GM18907 (cell line): ENCODE measurements around the gene SCYL3.
A peak's percentile ranks its signal among the peaks of the same experiment; 100 is the strongest.

ENCODE experiments used
- ATAC-seq: cut with Tn5 transposase; IDR thresholded peaks from one replicate; pipeline ENCODE4 v1.9.1; 2021; ENCODE audit warnings: mild to moderate bottlenecking, moderate library complexity; ENCODE audit not compliant: unreplicated experiment

The SCYL3 gene

GRCh38 chr1:169901115-169901514 is 7.4 kb upstream of the SCYL3 start:
- no peak for ATAC-seq

- no peak for ATAC-seq
Observed at GRCh38 chr1:169900571-169900970, 6.9 kb upstream of the SCYL3 start.

- no peak for ATAC-seq
Observed at GRCh38 chr1:169899519-169900217, 6.0 kb upstream of the SCYL3 start.

- ATAC-seq: no peak
Observed at GRCh38 chr1:169896013-169896412, 2.3 kb upstream of the SCYL3 start.

GRCh38 chr1:169894424-169895145 is 889 bp upstream of the SCYL3 start:
- ATAC-seq: no peak

GRCh38 chr1:169892927-169893644 is 610 bp downstream of the SCYL3 start:
- ATAC-seq: peak; percentile 21

GRCh38 chr1:169892176-169892926 is 1.3 kb downstream of the SCYL3 start:
- ATAC-seq: no peak

- ATAC-seq: no peak
Observed at GRCh38 chr1:169891539-169891885, 2.2 kb downstream of the SCYL3 start.

- peak; percentile 31 for ATAC-seq
Observed at GRCh38 chr1:169890761-169891538, 2.7 kb downstream of the SCYL3 start.

GRCh38 chr1:169889871-169890270 is 3.8 kb downstream of the SCYL3 start:
- no peak for ATAC-seq

GRCh38 chr1:169886931-169887330 is 6.8 kb downstream of the SCYL3 start:
- ATAC-seq: no peak

- ATAC-seq: no peak
Observed at GRCh38 chr1:169886422-169886821, 7.3 kb downstream of the SCYL3 start.

GRCh38 chr1:169885207-169885606 is 8.5 kb downstream of the SCYL3 start:
- no peak for ATAC-seq

GRCh38 chr1:169884634-169885033 is 9.1 kb downstream of the SCYL3 start:
- ATAC-seq: no peak

- ATAC-seq: no peak
Observed at GRCh38 chr1:169882039-169882511, 11.6 kb downstream of the SCYL3 start.

GRCh38 chr1:169879034-169879840 is 14.5 kb downstream of the SCYL3 start:
- no peak for ATAC-seq

- no peak for ATAC-seq
Observed at GRCh38 chr1:169878498-169878897, 15.2 kb downstream of the SCYL3 start.

GRCh38 chr1:169877800-169878491 is 15.8 kb downstream of the SCYL3 start:
- no peak for ATAC-seq

- ATAC-seq: no peak
Observed at GRCh38 chr1:169874229-169874628, 19.5 kb downstream of the SCYL3 start.
